PC-9 (cell line): Measurements from ENCODE around the gene GLB1L2.

Experiments
- CTCF ChIP-seq: fragments of 200-600 bp; sonication (generic); conservative IDR thresholded peaks from 2 replicates; pipeline ENCODE4 v1.6.1; 2017; ENCODE audit warnings: mixed run types, antibody characterized with exemption, mild to moderate bottlenecking, moderate library complexity
- EZH2 ChIP-seq: fragments of 200-600 bp; sonication (generic); IDR thresholded peaks from 2 replicates; pipeline ENCODE4 v1.8.0; 2017; ENCODE audit warnings: antibody characterized with exemption, low read depth

DNA sequence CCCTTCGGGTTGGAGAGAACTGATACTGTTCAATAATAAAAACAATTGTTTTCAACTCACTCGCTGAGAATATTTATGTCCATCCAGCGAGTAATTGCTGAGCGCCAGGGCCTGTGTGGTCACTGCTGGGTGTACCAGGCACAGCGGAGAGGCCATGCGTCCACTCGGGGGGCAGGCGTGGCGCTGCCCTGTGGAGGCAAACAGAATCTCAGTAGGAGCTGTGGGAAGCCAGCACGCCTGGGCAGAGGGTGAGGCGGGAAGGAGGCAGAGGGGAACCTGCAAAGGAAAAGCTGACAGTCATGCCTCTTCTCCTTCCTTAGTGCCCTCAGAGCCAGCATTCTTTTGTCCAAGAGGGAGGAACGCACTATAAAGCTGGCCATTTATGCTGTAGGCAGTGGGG, 44.2 kb upstream of the GLB1L2 start:
- TF ChIP-seq CTCF: no peak
- TF ChIP-seq EZH2: no peak
